Measurements from ENCODE around the gene GABRA4. TPM values are rescaled to one million over a fixed set of nuclear protein-coding genes. Genes with fewer than 3 reads are reported as not detected.
A peak's percentile ranks its signal among the peaks of the same experiment; 100 is the strongest.

The GABRA4 gene
- total RNA-seq = not detected in 2 replicates

- DNase-seq = no peak
These were observed at the start of gene GABRA4 for GRCh38 chr4:46993075-46994006. Gene GABRA4 (minus strand): TSS chr4:46993581. CDS start chr4:46993424, 157 bp downstream.

DNA sequence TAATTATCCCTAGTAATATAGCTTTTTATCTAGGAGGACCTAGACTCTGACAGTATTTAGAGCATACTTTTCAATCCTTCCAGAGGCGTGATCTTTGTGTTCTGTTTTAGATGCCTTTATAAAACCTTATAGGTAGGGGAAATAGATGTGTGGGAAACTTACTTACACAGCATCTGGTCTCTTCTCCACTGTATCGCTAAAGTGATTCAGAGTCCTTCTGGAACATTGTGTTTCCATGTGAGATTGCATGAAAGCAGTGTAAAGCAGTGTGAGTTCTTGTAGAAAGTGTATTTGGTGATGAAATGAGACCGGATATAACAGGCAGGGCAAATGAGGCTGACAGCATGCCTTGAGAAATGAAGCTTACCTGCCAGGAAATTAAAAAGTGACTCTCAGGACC is 47.4 kb upstream of the GABRA4 start:
- no peak for DNase-seq

DNA sequence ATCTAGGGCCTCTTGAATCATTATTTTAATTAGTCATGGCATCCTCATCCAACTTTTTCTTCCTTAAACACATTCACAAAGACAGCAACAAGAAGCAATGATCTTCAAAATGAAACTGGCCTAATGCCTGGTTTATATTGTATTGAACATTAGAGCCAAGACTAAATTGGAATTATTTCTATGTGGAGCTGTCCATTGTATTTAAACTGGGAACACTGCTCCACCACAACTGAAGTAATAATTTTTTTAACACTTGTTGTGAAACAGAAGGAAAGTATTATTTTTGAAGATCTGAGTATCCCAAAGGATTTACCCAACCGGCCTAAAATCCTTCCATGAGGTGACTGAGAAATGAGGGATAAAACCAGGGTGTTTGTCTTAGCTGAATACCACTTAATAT is 44.9 kb upstream of the GABRA4 start:
- DNase-seq = no peak

GRCh38 chr4:47032405-47033106 is 39.2 kb upstream of the GABRA4 start:
- peak; percentile 62 for DNase-seq

GRCh38 chr4:47031751-47032404 is 38.5 kb upstream of the GABRA4 start:
- DNase-seq = peak; percentile 4

DNA sequence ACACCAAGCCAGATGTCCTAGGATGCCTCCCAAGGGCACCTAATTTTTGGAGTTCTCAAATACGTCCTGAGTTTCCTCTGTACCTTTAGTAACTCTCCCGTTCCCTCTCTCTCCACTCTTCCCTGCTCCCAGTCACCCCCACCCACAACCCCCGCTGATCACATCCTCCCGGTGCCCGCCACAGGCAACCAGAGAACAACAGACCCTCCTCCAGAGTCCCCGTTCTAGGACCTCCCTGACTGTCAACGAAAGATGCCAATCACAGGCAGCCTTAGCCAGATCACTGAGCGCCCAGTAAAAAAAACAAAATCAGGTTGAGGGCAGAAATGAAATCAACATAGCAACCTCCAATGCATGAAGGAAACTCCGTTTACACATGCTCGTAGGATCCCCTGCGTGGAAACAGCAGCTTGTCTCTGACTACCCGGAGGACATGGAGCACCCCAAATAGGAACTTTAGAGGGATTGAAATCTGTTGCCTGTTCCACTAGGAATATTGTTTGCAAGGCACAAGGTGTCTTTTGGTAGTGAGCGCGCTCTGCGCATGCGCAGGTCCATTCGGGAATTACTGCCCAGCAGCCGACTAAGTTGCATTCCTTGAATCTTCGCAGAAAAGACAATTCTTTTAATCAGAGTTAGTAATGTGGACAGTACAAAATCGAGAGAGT is 37.8 kb upstream of the GABRA4 start, which contains the start of gene GABRB1:
TSS of gene GABRB1 (plus strand) at position 557 of the 668 bp plus-strand sequence.
- DNase-seq = peak; percentile 52

DNA sequence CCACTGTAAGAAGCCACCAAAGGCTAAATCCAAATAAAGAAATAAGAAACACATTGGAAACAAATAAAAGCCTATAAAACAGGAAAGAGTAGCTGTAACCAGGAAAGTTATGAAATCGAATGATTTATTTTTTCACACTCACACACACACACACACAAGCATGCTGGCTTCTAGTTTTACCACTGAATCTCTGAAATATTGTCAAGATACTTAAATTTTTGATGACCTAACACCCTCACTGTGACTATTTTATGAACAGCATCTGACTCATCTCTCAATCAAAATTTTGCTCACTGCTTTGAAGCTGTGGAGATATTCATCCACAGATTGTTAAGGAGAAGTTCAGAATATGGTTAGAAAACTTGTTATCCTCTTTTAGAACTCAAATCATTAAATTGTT is 24.1 kb upstream of the GABRA4 start:
- DNase-seq = no peak

GRCh38 chr4:47017081-47017480 is 23.7 kb upstream of the GABRA4 start:
- no peak for DNase-seq

DNA sequence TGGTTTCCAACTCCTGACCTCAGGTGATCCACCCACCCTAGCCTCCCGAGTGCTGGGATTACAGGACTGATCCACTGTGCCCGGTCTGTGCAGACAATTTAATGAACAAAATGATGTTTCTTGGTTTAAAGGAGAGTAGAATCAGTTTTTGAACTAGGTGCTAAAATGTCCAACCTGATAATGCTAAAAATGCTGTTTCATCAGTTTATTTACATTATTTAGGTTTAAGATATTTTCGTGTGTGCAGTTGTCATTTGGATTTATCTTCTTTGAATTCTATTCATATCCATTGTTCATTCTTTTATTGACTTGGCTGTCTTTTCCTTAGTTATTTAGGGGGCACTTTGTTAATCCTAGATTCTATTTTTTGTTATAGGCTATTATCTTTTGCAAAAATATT is 20.0 kb upstream of the GABRA4 start:
- no peak for DNase-seq

GRCh38 chr4:47012676-47013075 is 19.3 kb upstream of the GABRA4 start:
- DNase-seq = no peak

- DNase-seq = no peak
These were observed 17.6 kb upstream of the GABRA4 start for GRCh38 chr4:47010912-47011446.

- no peak for DNase-seq
These were observed 17.0 kb upstream of the GABRA4 start for GRCh38 chr4:47010347-47010911.

DNA sequence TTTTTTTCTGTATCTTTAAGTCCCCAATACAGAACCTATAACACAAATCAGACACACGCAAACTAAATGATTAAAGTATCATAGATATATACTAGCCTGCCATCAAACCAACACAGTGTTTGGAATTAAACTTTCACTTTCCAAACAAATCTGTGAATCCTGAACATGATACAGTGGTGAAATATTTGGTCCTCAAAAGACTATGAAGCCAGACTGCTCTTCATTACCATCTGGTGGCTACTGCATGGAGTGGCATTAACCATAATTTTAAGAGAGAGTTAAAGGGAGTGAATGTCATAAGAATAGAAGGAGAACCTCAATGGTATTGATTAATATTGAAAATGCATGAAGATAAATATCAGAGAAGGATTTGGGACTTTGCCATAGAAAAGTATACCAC is 9.2 kb upstream of the GABRA4 start:
- DNase-seq = no peak

- DNase-seq = no peak
These were observed 7.0 kb upstream of the GABRA4 start for GRCh38 chr4:47000406-47000805.

DNA sequence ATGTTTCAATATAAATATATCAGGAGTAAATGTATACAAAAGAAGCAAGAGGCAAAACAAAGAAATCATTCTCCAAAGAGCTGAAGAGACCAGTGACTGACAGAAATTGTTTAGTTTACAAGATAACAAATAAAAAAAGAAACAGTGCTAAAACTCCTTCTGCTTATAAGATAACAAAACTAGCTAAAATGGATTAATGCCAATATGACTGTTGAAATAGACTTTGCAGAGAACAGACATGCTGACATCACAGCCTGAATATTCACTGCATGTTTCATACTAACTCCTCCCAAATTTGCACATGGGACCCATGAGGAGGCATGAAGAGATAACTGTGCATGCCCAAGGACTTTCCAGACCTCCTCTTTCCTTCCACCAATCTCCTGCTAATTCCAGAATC is 6.2 kb upstream of the GABRA4 start:
- no peak for DNase-seq

GRCh38 chr4:46994007-46994405 is 625 bp upstream of the GABRA4 start:
- DNase-seq = no peak

DNA sequence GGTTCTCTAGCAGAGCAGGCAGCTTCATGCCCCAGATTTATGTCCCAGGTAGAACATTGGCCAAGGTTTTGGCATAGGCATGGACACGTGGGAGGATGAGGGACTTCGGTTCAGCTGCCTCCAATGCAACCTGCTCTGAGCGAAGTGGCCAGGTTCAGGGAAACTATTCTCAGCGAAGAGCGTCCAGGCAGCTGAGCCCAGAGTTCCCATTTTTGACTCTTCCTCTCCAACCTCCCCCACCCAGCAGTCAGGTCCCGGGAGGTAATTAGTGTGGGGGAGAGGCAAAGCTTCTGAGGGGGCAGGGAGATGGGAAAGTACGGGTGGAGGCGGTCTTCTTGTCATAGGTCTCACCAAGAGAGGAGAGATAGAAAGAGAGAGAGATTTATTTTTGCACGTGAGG is 1.0 kb downstream of the GABRA4 start:
- DNase-seq = no peak

- DNase-seq = no peak
These were observed 6.3 kb downstream of the GABRA4 start for GRCh38 chr4:46986922-46987638.

DNA sequence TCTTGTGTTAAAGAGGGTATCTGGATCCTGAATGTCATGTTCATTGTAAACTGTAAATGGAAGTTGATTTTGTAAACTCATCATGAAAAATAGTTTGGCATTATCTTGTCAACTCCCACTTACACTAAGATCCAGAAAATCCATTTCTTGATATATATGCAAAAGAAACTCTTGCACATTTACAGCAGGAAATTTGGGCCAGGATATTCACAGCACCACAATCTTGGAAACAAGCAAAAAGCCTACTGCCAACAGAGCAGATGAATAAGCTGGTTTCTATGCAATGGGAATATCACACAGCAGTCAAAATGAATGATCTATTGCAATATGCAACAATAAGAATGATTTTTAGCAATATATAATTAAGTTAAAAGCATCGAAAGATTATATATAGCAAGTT is 8.6 kb downstream of the GABRA4 start:
- no peak for DNase-seq

DNA sequence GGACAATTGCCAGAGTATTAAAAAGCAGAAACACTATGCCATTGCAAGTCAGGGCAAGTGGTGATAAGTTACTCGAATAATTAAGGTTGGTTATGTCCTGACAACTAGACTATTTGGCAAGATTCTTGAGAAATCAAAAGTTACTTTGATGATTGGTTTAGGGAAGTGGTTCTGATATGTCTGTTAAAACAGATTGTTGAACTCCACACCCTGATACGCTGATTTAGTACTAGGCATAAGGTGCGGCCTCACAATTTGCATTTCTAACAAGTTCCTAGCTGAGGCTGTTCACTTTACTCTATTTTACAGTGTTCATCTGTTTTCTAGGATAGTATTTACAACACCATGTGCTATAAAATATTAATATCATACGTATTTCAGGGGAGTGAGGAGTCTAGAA is 12.5 kb downstream of the GABRA4 start:
- no peak for DNase-seq

DNA sequence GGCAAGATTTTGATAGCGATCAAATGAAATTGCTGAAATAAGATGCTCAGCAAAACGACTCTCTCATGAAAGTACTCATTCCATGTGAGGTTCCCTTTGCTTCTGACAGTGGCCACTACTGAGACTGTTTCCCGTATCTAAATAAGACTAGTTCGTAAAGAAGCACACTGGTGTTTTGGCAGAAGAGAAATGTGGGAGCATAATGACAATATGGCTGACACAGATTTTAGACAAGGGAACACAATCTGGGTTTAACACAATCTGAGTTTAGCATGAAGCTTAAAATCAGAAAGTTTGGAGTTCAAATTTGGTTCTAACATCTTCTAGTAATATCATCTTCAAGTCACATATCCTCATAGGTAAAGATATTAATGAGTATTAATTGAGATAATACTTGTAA is 13.7 kb downstream of the GABRA4 start:
- no peak for DNase-seq

Measured in dermis blood vessel endothelial cell (primary cell).